ENCODE results near the gene PDZD2. TPM values are rescaled to one million over a fixed set of nuclear protein-coding genes. Genes with fewer than 3 reads are reported as not detected.

The PDZD2 gene
- total and polyA plus RNA-seq, 2 experiments from 2014 or later: 1.7 to 4.0 TPM

- Histone ChIP-seq H3K4me1 (ENCODE audit: insufficient read depth) (no peaks in the 10 kb centered on the region), H3K27ac (no peak overlapping the region), H3K36me3 (replicated peaks; ENCODE audit: insufficient read depth, low read depth) (no peaks in the 10 kb centered on the region), H3K4me2 (no peak overlapping the region), H3K9me3 (ENCODE audit: low read depth) (no peaks in the 10 kb centered on the region), H3K9me2 (replicated peaks; ENCODE audit: insufficient read depth) (no peaks in the 10 kb centered on the region), H2AFZ (no peak overlapping the region), H4K20me1 (ENCODE audit: insufficient read depth, poor library complexity, severe bottlenecking) (no peaks in the 10 kb centered on the region), H3K4me3 (no peak overlapping the region), H3K79me2 (no peaks in the 10 kb centered on the region), H3K27me3 (peaks cover 5% of the 10 kb centered on the region)
- TF ChIP-seq, protein P1, sequence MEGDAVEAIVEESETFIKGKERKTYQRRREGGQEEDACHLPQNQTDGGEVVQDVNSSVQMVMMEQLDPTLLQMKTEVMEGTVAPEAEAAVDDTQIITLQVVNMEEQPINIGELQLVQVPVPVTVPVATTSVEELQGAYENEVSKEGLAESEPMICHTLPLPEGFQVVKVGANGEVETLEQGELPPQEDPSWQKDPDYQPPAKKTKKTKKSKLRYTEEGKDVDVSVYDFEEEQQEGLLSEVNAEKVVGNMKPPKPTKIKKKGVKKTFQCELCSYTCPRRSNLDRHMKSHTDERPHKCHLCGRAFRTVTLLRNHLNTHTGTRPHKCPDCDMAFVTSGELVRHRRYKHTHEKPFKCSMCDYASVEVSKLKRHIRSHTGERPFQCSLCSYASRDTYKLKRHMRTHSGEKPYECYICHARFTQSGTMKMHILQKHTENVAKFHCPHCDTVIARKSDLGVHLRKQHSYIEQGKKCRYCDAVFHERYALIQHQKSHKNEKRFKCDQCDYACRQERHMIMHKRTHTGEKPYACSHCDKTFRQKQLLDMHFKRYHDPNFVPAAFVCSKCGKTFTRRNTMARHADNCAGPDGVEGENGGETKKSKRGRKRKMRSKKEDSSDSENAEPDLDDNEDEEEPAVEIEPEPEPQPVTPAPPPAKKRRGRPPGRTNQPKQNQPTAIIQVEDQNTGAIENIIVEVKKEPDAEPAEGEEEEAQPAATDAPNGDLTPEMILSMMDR (IDR thresholded peaks at IDR 0.05; ENCODE audit: poor library complexity): no peak
- WGBS (ENCODE audit: low lambda C conversion rate, missing lambda C conversion rate): 96% methylated on average over 6 of the region's 6 CpGs
- DNase-seq (ENCODE audit: low spot score): no peak
These were observed 129.1 kb downstream of the PDZD2 start for GRCh38 chr5:31768046-31768445.

DNA sequence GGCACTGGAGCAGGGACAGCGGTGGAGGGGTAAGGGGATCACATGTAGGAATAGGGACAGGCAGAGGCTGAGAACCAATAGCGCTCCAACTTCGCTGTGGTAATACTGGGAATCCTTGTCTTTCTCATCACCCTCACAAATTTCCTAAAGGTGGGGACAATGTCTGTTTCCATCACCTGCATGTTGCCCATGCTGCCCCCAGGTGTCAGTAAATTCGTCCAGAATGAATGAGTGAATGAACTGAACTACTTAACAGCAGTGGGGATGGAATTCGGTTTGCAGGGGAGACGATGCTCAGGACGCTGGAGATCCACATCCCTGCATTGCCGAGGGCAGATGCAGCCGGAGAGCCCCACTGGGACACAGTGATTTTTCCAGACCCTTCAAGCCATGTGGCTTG lies 129.9 kb downstream of the PDZD2 start:
- Histone ChIP-seq H2AFZ (no peak overlapping the region), H3K4me3 (no peak overlapping the region), H3K9me2 (replicated peaks; ENCODE audit: insufficient read depth) (no peaks in the 10 kb centered on the region), H3K79me2 (no peaks in the 10 kb centered on the region), H3K9me3 (ENCODE audit: low read depth) (no peaks in the 10 kb centered on the region), H4K20me1 (ENCODE audit: insufficient read depth, poor library complexity, severe bottlenecking) (no peaks in the 10 kb centered on the region), H3K4me1 (ENCODE audit: insufficient read depth) (no peaks in the 10 kb centered on the region), H3K27ac (no peak overlapping the region), H3K4me2 (no peak overlapping the region), H3K27me3 (peaks cover 5% of the 10 kb centered on the region), H3K36me3 (replicated peaks; ENCODE audit: insufficient read depth, low read depth) (no peaks in the 10 kb centered on the region)
- DNase-seq (ENCODE audit: low spot score): no peak
- 90% methylated on average over 9 of the region's 9 CpGs for WGBS (ENCODE audit: low lambda C conversion rate, missing lambda C conversion rate)
- TF ChIP-seq EZH2phosphoT487 (IDR thresholded peaks at IDR 0.05; ENCODE audit: low read depth, severe bottlenecking, unreplicated experiment) (no peak), EZH2 (IDR thresholded peaks at IDR 0.05; ENCODE audit: borderline replicate concordance) (no peak)
- TF ChIP-seq, protein P1 (IDR thresholded peaks at IDR 0.05; ENCODE audit: poor library complexity): no peak

GRCh38 chr5:31769530-31769929 lies 130.6 kb downstream of the PDZD2 start:
- H3K79me2 ChIP-seq: no peaks in the 10 kb centered on the region
- TF ChIP-seq, protein P1 (IDR thresholded peaks at IDR 0.05; ENCODE audit: poor library complexity): no peak
- TF ChIP-seq EZH2phosphoT487 (IDR thresholded peaks at IDR 0.05; ENCODE audit: low read depth, severe bottlenecking, unreplicated experiment): no peak
- TF ChIP-seq EZH2 (IDR thresholded peaks at IDR 0.05; ENCODE audit: borderline replicate concordance): no peak
- H3K36me3 ChIP-seq (replicated peaks; ENCODE audit: insufficient read depth, low read depth): no peaks in the 10 kb centered on the region
- peaks cover 5% of the 10 kb centered on the region for H3K27me3 ChIP-seq
- no peaks in the 10 kb centered on the region for H3K4me1 ChIP-seq (ENCODE audit: insufficient read depth)
- no peak overlapping the region for H3K27ac ChIP-seq
- no peaks in the 10 kb centered on the region for H4K20me1 ChIP-seq (ENCODE audit: insufficient read depth, poor library complexity, severe bottlenecking)
- no peaks in the 10 kb centered on the region for H3K9me2 ChIP-seq (replicated peaks; ENCODE audit: insufficient read depth)
- no peak overlapping the region for H3K4me2 ChIP-seq
- 89% methylated on average over 3 of the region's 3 CpGs for WGBS (ENCODE audit: low lambda C conversion rate, missing lambda C conversion rate)
- DNase-seq (ENCODE audit: low spot score): no peak
- no peak overlapping the region for H2AFZ ChIP-seq
- H3K9me3 ChIP-seq (ENCODE audit: low read depth): no peaks in the 10 kb centered on the region
- H3K4me3 ChIP-seq: no peak overlapping the region

DNA sequence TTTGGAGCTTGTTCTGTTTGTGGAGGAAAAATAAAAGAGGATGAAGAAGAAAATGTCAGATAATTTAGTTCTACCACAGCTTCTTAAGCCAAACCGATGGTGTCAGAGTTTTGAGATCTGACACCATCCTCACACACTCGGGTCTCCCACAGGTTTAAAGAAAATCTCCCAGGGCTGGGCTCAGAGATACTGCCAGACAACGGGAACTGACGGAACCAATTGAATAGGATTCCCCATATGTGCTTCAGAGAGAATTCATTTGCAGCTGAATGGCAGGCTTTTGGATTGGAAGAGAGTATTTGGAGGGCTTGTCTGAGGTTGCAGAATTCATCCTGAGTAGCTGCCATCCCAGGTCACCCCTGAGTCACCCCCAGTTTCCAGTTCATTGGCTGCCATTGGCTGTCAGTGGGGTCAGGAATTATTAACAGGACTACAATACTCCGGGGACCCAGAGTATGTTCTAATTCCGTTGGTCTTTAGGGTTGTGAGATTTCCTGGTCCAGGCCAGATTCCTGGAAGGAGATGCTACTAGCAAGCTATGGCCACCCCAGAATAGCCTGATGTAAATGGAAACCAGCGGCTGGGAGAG lies 131.3 kb downstream of the PDZD2 start:
- H2AFZ ChIP-seq: no peak overlapping the region
- H3K4me2 ChIP-seq: no peak overlapping the region
- whole genome bisulfite sequencing (ENCODE audit: low lambda C conversion rate, missing lambda C conversion rate): 61% methylated on average over 7 of the region's 7 CpGs
- no peaks in the 10 kb centered on the region for H3K9me2 ChIP-seq (replicated peaks; ENCODE audit: insufficient read depth)
- H3K36me3 ChIP-seq (replicated peaks; ENCODE audit: insufficient read depth, low read depth): no peaks in the 10 kb centered on the region
- no peaks in the 10 kb centered on the region for H3K9me3 ChIP-seq (ENCODE audit: low read depth)
- DNase-seq (ENCODE audit: low spot score): no peak
- no peaks in the 10 kb centered on the region for H3K79me2 ChIP-seq
- no peaks in the 10 kb centered on the region for H3K4me1 ChIP-seq (ENCODE audit: insufficient read depth)
- no peak overlapping the region for H3K27ac ChIP-seq
- H3K27me3 ChIP-seq: peaks cover 5% of the 10 kb centered on the region
- no peaks in the 10 kb centered on the region for H4K20me1 ChIP-seq (ENCODE audit: insufficient read depth, poor library complexity, severe bottlenecking)
- no peak for TF ChIP-seq EZH2 (IDR thresholded peaks at IDR 0.05; ENCODE audit: borderline replicate concordance)
- no peak overlapping the region for H3K4me3 ChIP-seq

Measured in hepatocyte (in vitro differentiated cells).